DND-41 (cell line): Measurements from ENCODE around the gene SPSB1.

Experiments
- EZH2 ChIP-seq: IDR thresholded peaks from 3 replicates; pipeline ENCODE4 v1.6.1; 2012; ENCODE audit warnings: borderline replicate concordance, low read depth, mild to moderate bottlenecking, moderate library complexity, low read length, inconsistent platforms; ENCODE audit not compliant: severe bottlenecking
- TF ChIP-seq, protein P1 (sequence below): IDR thresholded peaks from 2 replicates; pipeline ENCODE4 v1.5.1; 2012; ENCODE audit warnings: borderline replicate concordance, low read length, moderate library complexity, mild to moderate bottlenecking; ENCODE audit not compliant: poor library complexity, severe bottlenecking; ENCODE audit errors: extremely low read depth

DNA sequence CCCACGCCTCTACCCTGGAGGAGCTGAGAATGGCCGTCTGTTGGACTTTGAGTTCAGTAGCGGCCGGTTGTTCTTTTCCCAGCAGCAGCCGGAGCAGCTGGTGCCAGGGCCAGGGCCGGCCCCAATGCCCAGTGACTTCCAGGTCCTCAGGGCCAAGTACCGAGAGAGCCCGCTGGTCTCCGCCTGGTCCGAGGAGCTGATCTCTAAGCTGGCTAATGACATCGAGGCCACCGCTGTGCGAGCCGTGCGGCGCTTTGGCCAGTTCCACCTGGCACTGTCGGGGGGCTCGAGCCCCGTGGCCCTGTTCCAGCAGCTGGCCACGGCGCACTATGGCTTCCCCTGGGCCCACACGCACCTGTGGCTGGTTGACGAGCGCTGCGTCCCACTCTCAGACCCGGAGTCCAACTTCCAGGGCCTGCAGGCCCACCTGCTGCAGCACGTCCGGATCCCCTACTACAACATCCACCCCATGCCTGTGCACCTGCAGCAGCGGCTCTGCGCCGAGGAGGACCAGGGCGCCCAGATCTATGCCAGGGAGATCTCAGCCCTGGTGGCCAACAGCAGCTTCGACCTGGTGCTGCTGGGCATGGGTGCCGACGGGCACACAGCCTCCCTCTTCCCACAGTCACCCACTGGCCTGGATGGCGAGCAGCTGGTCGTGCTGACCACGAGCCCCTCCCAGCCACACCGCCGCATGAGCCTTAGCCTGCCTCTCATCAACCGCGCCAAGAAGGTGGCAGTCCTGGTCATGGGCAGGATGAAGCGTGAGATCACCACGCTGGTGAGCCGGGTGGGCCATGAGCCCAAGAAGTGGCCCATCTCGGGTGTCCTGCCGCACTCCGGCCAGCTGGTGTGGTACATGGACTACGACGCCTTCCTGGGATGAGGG lies 28.5 kb upstream of the SPSB1 start:
- TF ChIP-seq, protein P1, sequence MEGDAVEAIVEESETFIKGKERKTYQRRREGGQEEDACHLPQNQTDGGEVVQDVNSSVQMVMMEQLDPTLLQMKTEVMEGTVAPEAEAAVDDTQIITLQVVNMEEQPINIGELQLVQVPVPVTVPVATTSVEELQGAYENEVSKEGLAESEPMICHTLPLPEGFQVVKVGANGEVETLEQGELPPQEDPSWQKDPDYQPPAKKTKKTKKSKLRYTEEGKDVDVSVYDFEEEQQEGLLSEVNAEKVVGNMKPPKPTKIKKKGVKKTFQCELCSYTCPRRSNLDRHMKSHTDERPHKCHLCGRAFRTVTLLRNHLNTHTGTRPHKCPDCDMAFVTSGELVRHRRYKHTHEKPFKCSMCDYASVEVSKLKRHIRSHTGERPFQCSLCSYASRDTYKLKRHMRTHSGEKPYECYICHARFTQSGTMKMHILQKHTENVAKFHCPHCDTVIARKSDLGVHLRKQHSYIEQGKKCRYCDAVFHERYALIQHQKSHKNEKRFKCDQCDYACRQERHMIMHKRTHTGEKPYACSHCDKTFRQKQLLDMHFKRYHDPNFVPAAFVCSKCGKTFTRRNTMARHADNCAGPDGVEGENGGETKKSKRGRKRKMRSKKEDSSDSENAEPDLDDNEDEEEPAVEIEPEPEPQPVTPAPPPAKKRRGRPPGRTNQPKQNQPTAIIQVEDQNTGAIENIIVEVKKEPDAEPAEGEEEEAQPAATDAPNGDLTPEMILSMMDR = no peak
- no peak for TF ChIP-seq EZH2
